ENCODE measurements around the gene TTLL1.

- TF ChIP-seq CTCF (IDR thresholded peaks at IDR 0.05; ENCODE audit: low read depth, low read length, missing input control) (no peak), RAD21 (IDR thresholded peaks at IDR 0.05) (no peak), MAX (IDR thresholded peaks at IDR 0.05) (no peak), RXRA (IDR thresholded peaks at IDR 0.05) (no peak), TAF1 (conservative IDR thresholded peaks at IDR 0.05) (no peak), REST (IDR thresholded peaks at IDR 0.05) (no peak), ZBTB33 (IDR thresholded peaks at IDR 0.05) (no peak), EGR1 (IDR thresholded peaks at IDR 0.05; ENCODE audit: low read depth in 2 of 2) (no peak), JUND (IDR thresholded peaks at IDR 0.05) (no peak), YY1 (IDR thresholded peaks at IDR 0.05) (no peak), SP1 (IDR thresholded peaks at IDR 0.05) (no peak), NR2F2 (IDR thresholded peaks at IDR 0.05) (no peak)
Observed at GRCh38 chr22:43035250-43035649, 53.9 kb downstream of the TTLL1 start.

All from liver (tissue), 3 donors.